Ovary (tissue), 9 donors: Measurements from ENCODE around the gene DLAT. TPM values are rescaled to one million over a fixed set of nuclear protein-coding genes. Genes with fewer than 3 reads are reported as not detected.
"Not testable (repeated sequence)": the region's sequence is repeated elsewhere in the genome, so short reads cannot be mapped to it uniquely, and the experiment has no call there.

Source experiments
- DNase-seq, 5 donors: peaks; one replicate each; pipeline ENCODE4 v3.0.0-alpha.2; 2019 to 2020
- H3K27ac ChIP-seq, 2 donors: fragments of 200-600 bp; one replicate each; pipeline versions ENCODE4 v1.5.1 to v1.8.0; 2019 to 2022
- H3K27me3 ChIP-seq: fragments of 200-600 bp; one replicate; pipeline ENCODE4 v1.8.0; 2022
- H3K36me3 ChIP-seq: fragments of 200-600 bp; sonication (generic); one replicate; pipeline ENCODE4 v1.5.1; 2019
- H3K4me1 ChIP-seq: one replicate; pipeline ENCODE4 v1.8.1; 2013; ENCODE audit warnings: mild to moderate bottlenecking, moderate library complexity; ENCODE audit not compliant: insufficient read depth
- H3K4me3 ChIP-seq: fragments of 200-600 bp; sonication (generic); one replicate; pipeline ENCODE4 v1.5.1; 2017
- H3K9me3 ChIP-seq, 2 donors: fragments of 200-600 bp in 1 of 2; sonication (generic) in 1 of 2; one replicate each; pipeline versions ENCODE4 v1.5.1 to v1.8.1; 2013 to 2019; ENCODE audit warnings: mild to moderate bottlenecking in 1 of 2, moderate library complexity in 1 of 2
- EP300 ChIP-seq: sonication (generic); formaldehyde crosslinking; IDR thresholded peaks from one replicate; pipeline ENCODE4 v1.6.1; 2017; ENCODE audit warnings: antibody characterized with exemption
- POLR2A ChIP-seq: fragments of 450-650 bp; IDR thresholded peaks from one replicate; pipeline ENCODE4 v1.6.1; 2017; ENCODE audit warnings: antibody characterized with exemption, mild to moderate bottlenecking, moderate library complexity
- WGBS, 3 donors: extraction: QIAGEN DNeasy Blood & Tissue Kit in 1 of 3; methylation state at CpG; one replicate each; pipeline versions ENCODE4 v1.1.5 to v1.1.7; 2013 to 2017; 5-methylcytosine and 5-hydroxymethylcytosine counted together
- intact Hi-C, 4 donors: fragments of 100-400 bp; cut with DNase I; formaldehyde crosslinking; loops; one replicate each; pipeline versions ENCODE4 v1.11.0 to v1.15.1; 2022 to 2023
- polyA plus RNA-seq, 2 donors: library from polyadenylated mRNA; stranded (reverse); fragments of 200-250 nt in 1 of 2; fragments of 350-450 nt in 1 of 2; fragmentation: Illumina TruSeq in 1 of 2; extraction: RNeasy Lipid Tissue Mini Kit (QIAGEN cat#74804) in 1 of 2; gene quantifications; one replicate each; pipeline ENCODE4 v1.2.3, GENCODE V29; 2013 to 2014
- total RNA-seq, 7 donors: library from RNA; depleted of rRNA in 2 of 7; stranded (reverse); fragments of >200 nt in 2 of 7; fragmentation: NEBNext Ultra II Directional in 3 of 7; extraction: Animal tissue kit (Norgen Biotek cat#: 25700) in 3 of 7; gene quantifications; one replicate each; pipeline versions ENCODE4 v1.1.0 to v1.2.4, GENCODE V29; 2016 to 2023
- TF ChIP-seq, protein P1 (sequence below), 3 donors: fragments of 450-650 bp in 2 of 3; fragments of 200-600 bp in 1 of 3; IDR thresholded peaks; one replicate each; pipeline versions ENCODE4 v1.5.1 to v1.8.0; 2016 to 2022; ENCODE audit warnings: antibody characterized with exemption in 3 of 3, mild to moderate bottlenecking in 1 of 3
- donor health status: DM: no; HTN: no; CAD: no; lungs with moderate emphysema.
- donor health status: DM: no; HTN: no; CAD: no.
- donor health status: Bipolar disorder and iron deficiency.
- donor health status: DM: yes; HTN: yes; CAD: no.
- donor health status: DM: no; HTN: no; CAD: no.
- donor health status: DM: yes; HTN: yes; CAD: no.

DLAT gene
- total and polyA plus RNA-seq, 9 donors: 10.8 to 27.8 (median 19.9) TPM

DNA sequence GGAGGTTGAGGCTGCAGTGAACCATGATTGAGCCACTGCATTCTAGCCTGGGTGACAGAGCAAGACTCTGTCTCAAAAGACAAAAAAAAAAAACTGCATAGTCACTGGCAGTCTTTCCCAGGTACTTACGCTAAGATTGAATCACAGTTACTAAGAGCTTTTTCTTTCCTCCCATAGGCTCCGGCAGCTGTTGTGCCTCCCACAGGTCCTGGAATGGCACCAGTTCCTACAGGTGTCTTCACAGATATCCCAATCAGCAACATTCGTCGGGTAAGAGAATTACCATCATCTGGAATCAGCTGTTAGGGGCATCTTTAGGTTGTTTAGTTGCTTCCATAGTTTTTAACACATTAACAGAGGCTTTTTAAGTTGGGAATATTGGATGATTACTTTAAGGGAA lies 19.8 kb downstream of the DLAT start:
- Histone ChIP-seq H3K4me3 (no peak overlapping the region), H3K27me3 (no peaks in the 10 kb centered on the region), H3K4me1 (no peaks in the 10 kb centered on the region), H3K27ac (no peak overlapping the region), H3K36me3 (no peaks in the 10 kb centered on the region), H3K9me3 (no peaks in the 10 kb centered on the region)
- 73 to 88% (median 74%) methylated on average over 4 of the region's 4 CpGs for WGBS, 3 donors
- intact Hi-C loops: no loop called here
- no peak for DNase-seq
- TF ChIP-seq EP300: no peak
- no peak for TF ChIP-seq POLR2A
- TF ChIP-seq, protein P1, sequence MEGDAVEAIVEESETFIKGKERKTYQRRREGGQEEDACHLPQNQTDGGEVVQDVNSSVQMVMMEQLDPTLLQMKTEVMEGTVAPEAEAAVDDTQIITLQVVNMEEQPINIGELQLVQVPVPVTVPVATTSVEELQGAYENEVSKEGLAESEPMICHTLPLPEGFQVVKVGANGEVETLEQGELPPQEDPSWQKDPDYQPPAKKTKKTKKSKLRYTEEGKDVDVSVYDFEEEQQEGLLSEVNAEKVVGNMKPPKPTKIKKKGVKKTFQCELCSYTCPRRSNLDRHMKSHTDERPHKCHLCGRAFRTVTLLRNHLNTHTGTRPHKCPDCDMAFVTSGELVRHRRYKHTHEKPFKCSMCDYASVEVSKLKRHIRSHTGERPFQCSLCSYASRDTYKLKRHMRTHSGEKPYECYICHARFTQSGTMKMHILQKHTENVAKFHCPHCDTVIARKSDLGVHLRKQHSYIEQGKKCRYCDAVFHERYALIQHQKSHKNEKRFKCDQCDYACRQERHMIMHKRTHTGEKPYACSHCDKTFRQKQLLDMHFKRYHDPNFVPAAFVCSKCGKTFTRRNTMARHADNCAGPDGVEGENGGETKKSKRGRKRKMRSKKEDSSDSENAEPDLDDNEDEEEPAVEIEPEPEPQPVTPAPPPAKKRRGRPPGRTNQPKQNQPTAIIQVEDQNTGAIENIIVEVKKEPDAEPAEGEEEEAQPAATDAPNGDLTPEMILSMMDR (IDR thresholded peaks at IDR 0.05): no peak

DNA sequence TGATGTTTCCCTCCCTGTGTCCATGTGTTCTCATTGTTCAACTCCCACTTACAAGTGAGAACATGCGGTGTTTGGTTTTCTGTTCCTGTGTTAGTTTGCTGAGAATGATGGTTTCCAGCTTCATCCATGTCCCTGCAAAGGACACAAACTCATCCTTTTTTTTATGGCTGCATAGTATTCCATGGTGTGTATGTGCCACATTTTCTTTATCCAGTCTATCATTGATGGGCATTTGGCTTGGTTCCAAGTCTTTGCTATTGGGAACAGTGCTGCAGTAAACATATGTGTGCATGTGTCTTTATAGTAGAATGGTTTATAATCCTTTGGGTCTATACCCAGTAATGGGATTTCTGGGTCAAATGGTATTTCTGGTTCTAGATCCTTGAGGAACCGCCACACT lies 21.4 kb downstream of the DLAT start:
- H3K9me3 ChIP-seq, H3K4me3 ChIP-seq, H3K27ac ChIP-seq, H3K27me3 ChIP-seq, H3K4me1 ChIP-seq, DNase-seq, H3K36me3 ChIP-seq, intact Hi-C loops: not testable (repeated sequence)
- WGBS, 3 donors: 96 to 100% (median 98%) methylated on average over 2 of the region's 2 CpGs

DNA sequence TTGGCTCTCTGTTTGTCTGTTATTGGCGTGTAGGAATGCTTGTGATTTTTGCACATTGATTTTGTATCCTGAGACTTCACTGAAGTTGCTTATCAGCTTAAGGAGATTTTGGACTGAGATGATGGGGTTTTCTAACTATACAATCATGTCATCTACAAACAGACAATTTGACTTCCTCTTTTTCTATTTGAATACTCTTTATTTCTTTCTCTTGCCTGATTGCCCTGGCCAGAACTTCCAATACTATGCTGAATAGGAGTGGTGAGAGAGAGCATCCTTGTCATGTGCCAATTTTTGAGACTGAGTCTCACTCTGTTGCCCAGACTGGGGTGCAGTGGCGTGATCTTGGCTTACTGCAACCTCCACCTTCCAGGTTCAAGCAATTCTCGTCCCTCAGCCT lies 23.0 kb downstream of the DLAT start:
- 96 to 98% (median 97%) methylated on average over 3 of the region's 3 CpGs for WGBS, 3 donors
- H3K27ac ChIP-seq: not testable (repeated sequence)

DNA sequence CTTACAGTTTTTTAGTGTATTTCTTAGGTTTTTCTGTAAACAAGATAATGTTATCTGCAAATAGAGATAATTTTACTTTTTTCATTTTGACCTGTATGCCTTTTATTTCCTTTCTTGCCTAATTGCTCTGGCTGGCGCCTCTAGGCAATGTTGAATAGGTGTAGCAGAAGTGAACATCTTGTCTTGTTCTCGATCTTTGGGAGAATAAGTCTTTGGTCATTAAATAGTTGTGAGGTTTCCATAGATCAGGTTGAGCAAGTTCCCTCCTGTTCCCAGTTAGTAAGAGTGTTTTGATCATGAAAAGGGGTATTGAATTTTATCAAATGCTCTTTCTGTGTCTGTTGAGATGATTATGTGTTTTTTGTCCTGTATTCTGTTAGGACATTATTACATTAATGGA lies 24.6 kb downstream of the DLAT start:
- 49 to 50% (median 50%) methylated on average over 2 of the region's 2 CpGs for WGBS, 3 donors
- no peak overlapping the region for H3K27ac ChIP-seq
- no peaks in the 10 kb centered on the region for H3K27me3 ChIP-seq
- no peaks in the 10 kb centered on the region for H3K4me1 ChIP-seq
- H3K9me3 ChIP-seq: no peaks in the 10 kb centered on the region
- no peaks in the 10 kb centered on the region for H3K36me3 ChIP-seq
- intact Hi-C loops: no loop called here
- no peak overlapping the region for H3K4me3 ChIP-seq
- no peak for DNase-seq
- TF ChIP-seq POLR2A: no peak
- TF ChIP-seq, protein P1 (IDR thresholded peaks at IDR 0.05): no peak
- no peak for TF ChIP-seq EP300

More for the DNA sequence above, 23.0 kb downstream of the DLAT start:
- H3K36me3 ChIP-seq, H3K27me3 ChIP-seq, DNase-seq, H3K4me1 ChIP-seq, intact Hi-C loops, H3K9me3 ChIP-seq, H3K4me3 ChIP-seq: not testable (repeated sequence)

DNA sequence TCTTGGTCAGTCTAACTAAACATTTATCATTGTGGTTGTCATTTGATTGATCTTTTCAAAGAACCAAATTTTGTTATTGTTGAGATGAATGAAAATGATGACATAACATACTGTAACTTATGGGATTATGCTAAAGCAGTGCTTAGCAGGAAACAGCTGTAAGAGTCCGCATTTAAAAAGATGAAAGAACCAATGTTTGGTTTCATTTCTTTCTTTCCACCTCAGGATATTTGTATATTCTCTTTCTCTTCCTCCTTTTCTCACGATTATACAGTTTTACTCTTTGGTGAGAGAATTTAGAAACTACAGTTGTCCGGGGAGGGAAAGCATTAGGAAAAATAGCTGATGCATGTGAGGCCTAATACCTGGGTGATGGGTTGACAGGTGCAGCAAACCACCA lies 25.5 kb downstream of the DLAT start:
- Histone ChIP-seq H3K4me3 (no peak overlapping the region), H3K9me3 (no peaks in the 10 kb centered on the region), H3K36me3 (no peaks in the 10 kb centered on the region), H3K27ac (no peak overlapping the region), H3K27me3 (no peaks in the 10 kb centered on the region), H3K4me1 (no peaks in the 10 kb centered on the region)
- WGBS, 3 donors: 89 to 92% (median 91%) methylated on average over 3 of the region's 3 CpGs
- no peak for DNase-seq
- intact Hi-C loops: no loop called here
- TF ChIP-seq, protein P1 (IDR thresholded peaks at IDR 0.05): no peak
- no peak for TF ChIP-seq EP300
- TF ChIP-seq POLR2A: no peak

DNA sequence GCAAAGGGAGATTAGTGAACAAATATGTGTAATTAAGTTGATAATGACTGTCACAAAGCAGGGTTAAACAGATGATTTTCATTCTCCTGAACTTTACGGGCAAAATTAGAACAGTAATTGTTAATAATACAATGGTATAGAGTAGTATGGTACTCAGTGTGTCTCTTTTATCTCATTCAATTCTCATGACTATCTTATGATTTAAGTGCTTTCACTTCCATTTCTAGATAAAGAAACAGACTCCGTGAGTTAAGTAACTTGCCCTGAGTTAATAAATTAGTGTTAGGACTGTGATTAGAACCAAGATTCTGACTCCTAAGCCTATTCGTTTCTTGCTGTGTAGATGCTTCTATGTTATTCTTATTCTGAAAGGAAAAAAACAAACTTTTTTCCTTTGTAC lies 26.6 kb downstream of the DLAT start:
- no peaks in the 10 kb centered on the region for H3K4me1 ChIP-seq
- 89 to 95% (median 90%) methylated on average over 3 of the region's 3 CpGs for WGBS, 3 donors
- no peak overlapping the region for H3K4me3 ChIP-seq
- no peak for DNase-seq
- H3K36me3 ChIP-seq: no peaks in the 10 kb centered on the region
- H3K27me3 ChIP-seq: no peaks in the 10 kb centered on the region
- TF ChIP-seq EP300 (no peak), POLR2A (no peak)
- TF ChIP-seq, protein P1 (IDR thresholded peaks at IDR 0.05): no peak
- no peaks in the 10 kb centered on the region for H3K9me3 ChIP-seq
- no peak overlapping the region for H3K27ac ChIP-seq
- intact Hi-C loops: no loop called here
